ENCODE data around the gene OTOF.

- TF ChIP-seq POLR2A (IDR thresholded peaks at IDR 0.05; ENCODE audit: low read length) (no peak), GATA1 (IDR thresholded peaks at IDR 0.05; ENCODE audit: low read depth, low read length) (no peak)
Measured at GRCh38 chr2:26494199-26494598, 16.3 kb upstream of the OTOF start.
